Ovary (tissue), 3 donors: ENCODE measurements around the gene CCNK.

Experiments used
- CTCF ChIP-seq, 3 donors: fragments of 450-650 bp in 2 of 3; fragments of 200-600 bp in 1 of 3; IDR thresholded peaks; one replicate each; pipeline versions ENCODE4 v1.5.1 to v1.8.0; 2016 to 2022; ENCODE audit warnings: antibody characterized with exemption in 3 of 3, mild to moderate bottlenecking in 1 of 3
- EP300 ChIP-seq: sonication (generic); formaldehyde crosslinking; IDR thresholded peaks from one replicate; pipeline ENCODE4 v1.6.1; 2017; ENCODE audit warnings: antibody characterized with exemption
- POLR2A ChIP-seq: fragments of 450-650 bp; IDR thresholded peaks from one replicate; pipeline ENCODE4 v1.6.1; 2017; ENCODE audit warnings: antibody characterized with exemption, mild to moderate bottlenecking, moderate library complexity
- donor health status: DM: no; HTN: no; CAD: no.

GRCh38 chr14:99476864-99477263, 4.3 kb upstream of the CCNK start:
- TF ChIP-seq EP300: no peak
- TF ChIP-seq CTCF (IDR thresholded peaks at IDR 0.05): no peak
- no peak for TF ChIP-seq POLR2A
